ENCODE data around the gene BNIP5. TPM values are rescaled to one million over a fixed set of nuclear protein-coding genes. Genes with fewer than 3 reads are reported as not detected.

BNIP5 gene
- polyA plus RNA-seq, 3 donors = not detected

GRCh38 chr6:36378936-36379335 lies 42.2 kb upstream of the BNIP5 start:
- Histone ChIP-seq H3K4me3 (replicated peaks in 1 of 3; ENCODE audit: low read depth in 2 of 3, low read length in 3 of 3) (no peak overlapping the region), H3K27me3 (ENCODE audit: control insufficient read depth in 2 of 2, insufficient read depth in 2 of 2, low read length in 2 of 2) (no peaks in the 10 kb centered on the region), H3K79me2 (ENCODE audit: insufficient read depth, low read length) (no peaks in the 10 kb centered on the region), H2AFZ (ENCODE audit: insufficient read depth, low read depth, low read length, poor library complexity, severe bottlenecking) (no peak overlapping the region), H3K4me1 (ENCODE audit: control insufficient read depth in 1 of 2, insufficient read depth in 2 of 2, low read length in 2 of 2) (no peaks in the 10 kb centered on the region), H3K9me3 (replicated peaks in 1 of 2; ENCODE audit: control insufficient read depth in 1 of 2, insufficient read depth in 1 of 2, low read length in 2 of 2) (no peaks in the 10 kb centered on the region), H3K9ac (ENCODE audit: insufficient read depth, low read length, poor library complexity, severe bottlenecking) (no peak overlapping the region), H4K20me1 (ENCODE audit: insufficient read depth, low read length) (no peaks in the 10 kb centered on the region), H3K36me3 (replicated peaks in 1 of 2; ENCODE audit: control insufficient read depth in 1 of 2, insufficient read depth in 2 of 2, low read length in 2 of 2) (no peaks in the 10 kb centered on the region), H3K4me2 (replicated peaks; ENCODE audit: extremely low read depth, low read length, poor library complexity, severe bottlenecking) (no peak overlapping the region), H3K27ac (ENCODE audit: low read depth in 1 of 2, low read length in 2 of 2) (no peak overlapping the region)
- H3K4me3 Mint-ChIP-seq = no peak overlapping the region
- no peak for DNase-seq
- no peaks in the 10 kb centered on the region for H3K4me1 Mint-ChIP-seq
- WGBS (ENCODE audit: insufficient coverage) = 98% methylated on average over 6 of the region's 10 CpGs
- intact Hi-C loops (cut with micrococcal nuclease) = no loop called here
- no peak for TF ChIP-seq CTCF (IDR thresholded peaks at IDR 0.05)
- H3K27me3 Mint-ChIP-seq (ENCODE audit: low read depth in 3 of 3) = peaks cover 0 to 6% (median 2%) of the 10 kb centered on the region in 3 donors
- peaks cover 0 to 14% of the 10 kb centered on the region in 2 donors for H3K36me3 Mint-ChIP-seq
- no peak overlapping the region for H3K27ac Mint-ChIP-seq
- peaks cover 0 to 3% (median 0%) of the 10 kb centered on the region in 7 donors for H3K9me3 Mint-ChIP-seq

GRCh38 chr6:36378243-36378920 lies 41.7 kb upstream of the BNIP5 start:
- Mint-ChIP-seq H3K36me3 (peaks cover 0 to 14% of the 10 kb centered on the region in 2 donors), H3K27me3 (ENCODE audit: low read depth in 3 of 3) (peaks cover 0 to 3% (median 2%) of the 10 kb centered on the region in 3 donors), H3K4me1 (peaks cover 3% of the 10 kb centered on the region), H3K9me3 (peaks cover 0 to 3% (median 0%) of the 10 kb centered on the region in 7 donors), H3K4me3 (no peak overlapping the region), H3K27ac (no peak overlapping the region)
- H2AFZ ChIP-seq (ENCODE audit: insufficient read depth, low read depth, low read length, poor library complexity, severe bottlenecking) = no peak overlapping the region
- no peak overlapping the region for H3K4me3 ChIP-seq (replicated peaks in 1 of 3; ENCODE audit: low read depth in 2 of 3, low read length in 3 of 3)
- no peak overlapping the region for H3K27ac ChIP-seq (ENCODE audit: low read depth in 1 of 2, low read length in 2 of 2)
- no peak overlapping the region for H3K4me2 ChIP-seq (replicated peaks; ENCODE audit: extremely low read depth, low read length, poor library complexity, severe bottlenecking)
- no peak for TF ChIP-seq CTCF (IDR thresholded peaks at IDR 0.05)
- no peaks in the 10 kb centered on the region for H3K9me3 ChIP-seq (replicated peaks in 1 of 2; ENCODE audit: control insufficient read depth in 1 of 2, insufficient read depth in 1 of 2, low read length in 2 of 2)
- H4K20me1 ChIP-seq (ENCODE audit: insufficient read depth, low read length) = no peaks in the 10 kb centered on the region
- intact Hi-C loops (cut with micrococcal nuclease) = no loop called here
- H3K36me3 ChIP-seq (replicated peaks in 1 of 2; ENCODE audit: control insufficient read depth in 1 of 2, insufficient read depth in 2 of 2, low read length in 2 of 2) = no peaks in the 10 kb centered on the region
- WGBS (ENCODE audit: insufficient coverage) = no CpG with 5 or more reads among the region's 4 CpGs
- H3K4me1 ChIP-seq (ENCODE audit: control insufficient read depth in 1 of 2, insufficient read depth in 2 of 2, low read length in 2 of 2) = peaks cover 0 to 4% of the 10 kb centered on the region in 2 donors
- H3K27me3 ChIP-seq (ENCODE audit: control insufficient read depth in 2 of 2, insufficient read depth in 2 of 2, low read length in 2 of 2) = no peaks in the 10 kb centered on the region
- DNase-seq = no peak
- no peaks in the 10 kb centered on the region for H3K79me2 ChIP-seq (ENCODE audit: insufficient read depth, low read length)
- no peak overlapping the region for H3K9ac ChIP-seq (ENCODE audit: insufficient read depth, low read length, poor library complexity, severe bottlenecking)

Measured in CD14-positive monocyte (primary cell).